NCI-H748 treated with DMSO at 0.1 percent for 48 hours (cell line): ENCODE measurements around the gene RAB6D.
"Not testable (repeated sequence)": the region's sequence is repeated elsewhere in the genome, so short reads cannot be mapped to it uniquely, and the experiment has no call there.

Source experiments
- DNase-seq: peaks from one replicate; lab custom pipeline; 2025; lab: John Stamatoyannopoulos, UW

The RAB6D gene

DNA sequence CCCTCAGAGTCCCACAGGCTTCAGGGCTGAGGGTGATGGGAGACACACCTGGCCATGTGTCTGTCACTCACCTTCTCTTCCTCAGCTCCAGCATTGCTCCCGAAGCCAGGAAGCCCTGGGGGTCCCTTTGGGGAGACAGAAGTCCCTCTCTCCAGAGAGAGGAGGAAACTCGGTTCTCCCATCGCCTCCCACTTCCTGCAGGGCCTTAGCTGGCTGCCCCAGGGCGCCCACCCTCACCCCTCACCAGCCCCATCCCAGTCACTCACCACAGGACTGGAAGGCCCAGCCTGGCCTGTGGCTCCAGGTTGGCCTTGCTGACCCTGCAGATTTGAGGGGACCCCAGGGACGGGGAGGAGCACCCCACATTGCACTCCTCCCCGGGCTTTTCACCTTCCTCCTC lies 2.7 kb upstream of the RAB6D start:
- no peak for DNase-seq

DNA sequence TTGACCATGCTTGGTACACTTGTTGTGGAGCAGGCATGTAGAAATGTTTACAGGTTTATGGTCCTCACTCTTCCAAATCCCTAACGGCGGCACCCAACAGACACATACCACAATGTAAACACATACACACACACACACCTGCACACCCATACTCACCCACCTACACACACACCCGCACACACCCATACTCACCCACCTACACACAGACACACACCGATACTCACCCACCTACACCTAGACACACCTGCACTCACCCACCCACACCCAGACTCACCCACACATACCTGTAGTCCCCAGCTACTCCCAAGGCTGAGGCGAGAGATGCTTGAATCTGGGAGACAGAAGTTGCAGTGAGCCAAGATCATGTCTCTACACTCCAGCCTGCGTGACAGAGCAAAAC lies 1.5 kb upstream of the RAB6D start:
- DNase-seq, result no peak

DNA sequence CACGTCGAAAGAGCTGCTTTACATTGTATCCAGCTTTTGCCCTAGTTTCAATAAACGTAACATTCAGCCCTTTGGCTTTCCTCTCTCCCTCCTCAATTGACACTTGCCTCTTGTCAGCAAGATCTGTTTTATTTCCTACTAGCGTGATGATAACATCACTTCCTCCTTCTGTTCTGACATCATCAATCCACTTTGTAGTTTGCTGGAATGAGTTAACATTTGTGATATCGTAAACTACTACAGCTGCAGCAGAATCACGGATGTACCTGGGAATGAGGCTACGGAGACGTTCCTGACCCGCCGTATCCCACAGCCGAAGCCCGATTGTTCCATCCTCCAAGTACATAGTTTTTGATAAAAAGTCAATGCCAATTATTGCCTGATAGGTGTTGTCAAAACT lies 755 bp downstream of the RAB6D start:
- DNase-seq, result not testable (repeated sequence)

DNA sequence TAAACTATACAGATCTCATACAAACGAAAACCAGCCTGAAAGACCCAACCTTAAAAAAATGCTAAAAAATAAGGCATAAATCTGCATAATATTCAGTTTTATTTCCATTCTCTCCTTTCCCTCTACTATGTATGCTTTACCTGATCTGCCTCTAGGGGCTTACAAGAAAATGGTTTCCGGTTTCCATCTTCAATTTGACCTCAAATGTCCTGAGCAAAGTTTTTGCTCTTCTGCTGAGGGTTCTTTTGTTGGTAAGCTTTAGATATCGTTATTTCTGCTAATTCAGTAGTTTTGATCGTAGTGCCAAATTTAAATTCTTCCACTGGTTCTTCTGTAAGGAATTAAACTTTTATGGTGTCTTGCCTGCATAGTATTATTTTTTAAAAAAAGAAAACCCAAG lies 2.2 kb downstream of the RAB6D start:
- not testable (repeated sequence) for DNase-seq

GRCh38 chr2:131353167-131353697 lies 10.7 kb downstream of the RAB6D start:
- DNase-seq, result not testable (repeated sequence)

GRCh38 chr2:131349021-131349420 lies 14.9 kb downstream of the RAB6D start:
- no peak for DNase-seq

DNA sequence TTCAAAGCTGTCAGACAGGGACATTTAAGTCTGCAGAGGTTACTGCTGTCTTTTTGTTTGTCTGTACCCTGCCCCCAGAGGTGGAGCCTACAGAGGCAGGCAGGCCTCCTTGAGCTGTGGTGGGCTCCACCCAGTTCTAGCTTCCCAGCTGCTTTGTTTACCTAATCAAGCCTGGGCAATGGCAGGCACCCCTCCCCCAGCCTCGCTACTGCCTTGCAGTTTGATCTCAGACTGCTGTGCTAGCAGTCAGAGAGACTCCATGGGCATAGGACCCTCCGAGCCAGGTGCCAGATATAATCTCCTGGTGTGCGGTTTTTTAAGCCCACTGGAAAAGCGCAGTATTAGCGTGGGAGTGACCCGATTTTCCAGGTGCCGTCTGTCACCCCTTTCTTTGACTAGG lies 16.9 kb downstream of the RAB6D start:
- not testable (repeated sequence) for DNase-seq

DNA sequence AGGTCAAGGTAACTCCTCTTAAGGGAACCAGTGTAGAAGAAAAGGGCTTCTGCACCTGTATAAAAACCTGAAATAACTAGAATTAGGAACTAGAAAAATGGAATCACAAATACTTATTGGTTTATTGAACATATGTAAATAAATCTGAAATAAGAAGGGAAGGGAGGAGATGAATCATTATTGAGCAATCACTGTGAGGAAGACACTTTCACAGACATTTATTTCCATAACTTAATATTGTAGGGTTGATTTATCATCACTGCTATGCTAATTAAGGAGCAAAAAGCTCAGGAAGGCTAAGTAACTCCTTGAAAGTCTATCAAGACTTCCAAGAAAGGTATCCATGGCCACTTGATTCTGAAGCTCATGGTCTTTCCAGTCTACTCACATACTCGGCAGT lies 24.7 kb downstream of the RAB6D start:
- not testable (repeated sequence) for DNase-seq

DNA sequence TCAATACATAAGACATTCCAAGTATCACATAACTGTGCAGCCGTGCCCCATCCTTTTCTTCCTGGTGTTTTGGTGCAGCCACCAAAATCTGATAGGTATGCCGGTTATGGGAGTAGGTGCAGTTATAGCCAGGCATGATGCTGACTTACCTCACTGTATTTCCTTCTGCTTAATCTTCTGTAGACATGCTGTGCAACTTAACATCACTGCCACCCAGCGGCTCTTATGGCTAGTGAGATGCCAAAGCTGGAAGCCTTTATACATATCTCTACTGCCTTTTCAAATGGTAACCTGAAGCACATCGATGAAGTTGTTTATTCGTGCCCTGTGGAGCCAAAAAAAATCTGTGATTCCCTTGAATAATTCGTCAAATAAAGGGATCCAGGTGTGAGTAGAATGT lies 28.6 kb downstream of the RAB6D start:
- DNase-seq, result peak; percentile 1

DNA sequence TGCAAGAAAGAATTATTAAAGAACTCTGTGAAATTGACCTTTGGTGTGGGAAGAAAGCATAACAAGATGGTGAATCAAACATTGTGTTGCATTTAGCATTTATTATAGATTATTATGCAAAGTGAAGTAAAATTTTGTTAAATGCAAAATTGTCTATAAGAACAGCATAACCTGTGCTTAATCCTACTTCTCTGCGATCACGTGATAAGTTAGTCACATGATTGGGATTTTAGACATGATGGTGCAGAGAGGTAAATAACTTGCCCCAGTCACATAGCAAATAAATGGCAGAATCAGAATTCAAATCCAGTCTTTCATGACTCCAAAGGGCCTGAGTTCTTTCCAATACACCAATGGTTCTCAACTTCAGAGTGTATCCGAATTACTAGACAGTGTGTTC lies 31.3 kb downstream of the RAB6D start:
- DNase-seq, result not testable (repeated sequence)

GRCh38 chr2:131331000-131331399 lies 33.0 kb downstream of the RAB6D start:
- DNase-seq, result not testable (repeated sequence)

DNA sequence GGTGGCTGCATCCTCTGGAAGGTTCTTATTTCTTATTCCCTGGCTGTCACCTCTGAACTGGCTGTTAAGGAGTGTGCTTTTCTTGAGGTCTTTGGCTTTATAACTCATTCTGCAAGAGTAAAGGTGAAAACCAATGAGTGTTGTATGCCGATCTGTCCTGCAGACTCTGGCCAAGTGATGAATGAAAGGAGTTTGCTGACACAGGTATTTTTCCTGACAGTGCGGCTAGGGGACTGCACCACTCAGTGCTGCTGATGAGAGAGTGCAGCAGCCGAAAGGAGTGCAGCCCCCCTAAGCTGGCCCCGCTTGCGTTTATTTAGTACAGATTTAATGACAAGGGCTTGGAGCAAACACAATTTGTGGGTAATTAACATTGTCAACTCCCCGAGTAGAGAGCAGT lies 41.8 kb downstream of the RAB6D start:
- DNase-seq, result no peak

GRCh38 chr2:131321344-131321743 lies 42.6 kb downstream of the RAB6D start:
- not testable (repeated sequence) for DNase-seq

DNA sequence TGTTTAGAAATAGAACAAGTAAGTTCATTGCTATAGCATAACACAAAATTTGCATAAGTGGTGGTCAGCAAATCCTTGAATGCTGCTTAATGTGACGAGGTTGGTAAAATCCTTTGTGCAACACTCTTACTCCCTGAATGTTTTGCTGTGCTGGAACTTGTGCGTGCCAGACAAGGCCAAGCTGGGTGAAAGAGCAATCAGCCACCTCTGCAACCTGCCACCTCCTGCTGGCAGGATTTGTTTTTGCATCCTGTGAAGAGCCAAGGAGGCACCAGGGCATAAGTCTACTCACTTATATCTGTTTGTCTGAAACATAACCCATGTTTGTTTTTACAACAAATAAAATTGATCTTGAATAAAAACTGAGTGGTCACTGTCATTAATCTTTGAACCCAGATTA lies 53.0 kb downstream of the RAB6D start:
- DNase-seq, result not testable (repeated sequence)
